ENCODE results near the gene XRCC4.

GRCh38 chr5:83090169-83090568 is 12.8 kb downstream of the XRCC4 start:
- TF ChIP-seq ZBTB1 (CRISPR knock-in tag; IDR thresholded peaks at IDR 0.05; ENCODE audit: borderline replicate concordance) (no peak), CTCF (CRISPR knock-in tag; IDR thresholded peaks at IDR 0.05) (no peak), FOXO4 (CRISPR knock-in tag; conservative IDR thresholded peaks at IDR 0.05) (no peak), ZC3H13 (CRISPR knock-in tag; IDR thresholded peaks at IDR 0.05) (no peak), GABPA (IDR thresholded peaks at IDR 0.05; ENCODE audit: low read depth, low read length) (no peak), GABPA (CRISPR knock-in tag; IDR thresholded peaks at IDR 0.05; ENCODE audit: low read depth) (no peak), NFATC3 (CRISPR knock-in tag; IDR thresholded peaks at IDR 0.05) (no peak), TRIM24 (CRISPR knock-in tag; IDR thresholded peaks at IDR 0.05) (no peak), SYNCRIP (IDR thresholded peaks at IDR 0.05; ENCODE audit: insufficient read depth, low read depth, low read length) (no peak), MAX (IDR thresholded peaks at IDR 0.05) (no peak), CERS6 (CRISPR knock-in tag; IDR thresholded peaks at IDR 0.05) (no peak)
